Transverse colon (tissue), 4 donors: ENCODE results near the gene FER. TPM values are rescaled to one million over a fixed set of nuclear protein-coding genes. Genes with fewer than 3 reads are reported as not detected.

Experiments used
- DNase-seq: peaks from one replicate; pipeline ENCODE4 v3.0.0-alpha.2; 2019
- H3K27ac ChIP-seq, 4 donors: fragments of 200-600 bp; sonication (generic); 2 replicates each; pipeline ENCODE4 v1.5.1; 2016 to 2018; ENCODE audit warnings: inconsistent platforms in 4 of 4
- H3K27me3 ChIP-seq: fragments of 200-600 bp; sonication (generic); 2 replicates; pipeline ENCODE4 v1.5.1; 2017; ENCODE audit warnings: inconsistent platforms
- H3K36me3 ChIP-seq, 4 donors: fragments of 200-600 bp; sonication (generic); 2 replicates each; pipeline ENCODE4 v1.5.1; 2017 to 2019; ENCODE audit warnings: inconsistent platforms in 4 of 4
- H3K4me1 ChIP-seq, 4 donors: fragments of 200-600 bp; sonication (generic); 2 replicates each; pipeline ENCODE4 v1.5.1; 2017 to 2020; ENCODE audit warnings: inconsistent platforms in 4 of 4
- H3K4me3 ChIP-seq, 4 donors: fragments of 200-600 bp; sonication (generic); 1 replicate in 1 of 4; 2 replicates in 3 of 4; pipeline versions ENCODE4 v1.5.1 to v1.6.1; 2017 to 2019; ENCODE audit warnings: inconsistent platforms in 4 of 4
- H3K9me3 ChIP-seq, 2 donors: fragments of 200-600 bp; sonication (generic); 2 replicates each; pipeline ENCODE4 v1.5.1; 2017 to 2019; ENCODE audit warnings: inconsistent platforms in 2 of 2
- EP300 ChIP-seq: sonication (generic); formaldehyde crosslinking; IDR thresholded peaks from one replicate; pipeline ENCODE4 v1.6.1; 2017; ENCODE audit warnings: antibody characterized with exemption, low read depth
- POLR2A ChIP-seq: fragments of 450-650 bp; IDR thresholded peaks from one replicate; pipeline ENCODE4 v1.6.1; 2016; ENCODE audit warnings: antibody characterized with exemption, mild to moderate bottlenecking, moderate library complexity
- POLR2AphosphoS5 ChIP-seq, 3 donors: sonication (generic); formaldehyde crosslinking; IDR thresholded peaks; one replicate each; pipeline ENCODE4 v1.6.1; 2016; ENCODE audit warnings: antibody characterized with exemption in 3 of 3
- WGBS, 2 donors: methylation state at CpG; one replicate each; pipeline ENCODE4 v1.1.5; 2018; ENCODE audit warnings: low coverage in 1 of 2; 5-methylcytosine and 5-hydroxymethylcytosine counted together
- in situ Hi-C, 4 donors: fragments of 200-750 bp; cut with MboI; loops; one replicate each; pipeline versions ENCODE4 v1.15.0 to v1.15.1; 2017; ENCODE audit warnings: low sequenced_read_pairs in 3 of 4, low pct_ligation_motif_present in 1 of 4, low pct_unique_long_range_greater_than_20kb in 1 of 4
- intact Hi-C: fragments of 100-400 bp; cut with DNase I; formaldehyde crosslinking; loops from one replicate; pipeline ENCODE4 v1.15.1; 2023; ENCODE audit warnings: low total_unique reads
- total RNA-seq, 4 donors: library from RNA; depleted of rRNA; stranded (reverse); fragments of >200 nt; gene quantifications; one replicate each; pipeline ENCODE4 v1.1.0, GENCODE V29; 2016
- TF ChIP-seq, protein P1 (sequence below), 5 experiments: fragments of 200-600 bp in 3 of 5; fragments of 450-650 bp in 2 of 5; sonication (generic) in 3 of 5; IDR thresholded peaks; 1 replicate in 2 of 5; 2 replicates in 3 of 5; pipeline ENCODE4 v1.5.1; 2016 to 2017; ENCODE audit warnings: antibody characterized with exemption in 5 of 5, inconsistent platforms in 3 of 5, mild to moderate bottlenecking in 2 of 5, moderate library complexity in 1 of 5

Gene FER
- total RNA-seq, 4 donors from 2014 or later, result 7.5 to 25.5 (median 13.1) TPM

DNA sequence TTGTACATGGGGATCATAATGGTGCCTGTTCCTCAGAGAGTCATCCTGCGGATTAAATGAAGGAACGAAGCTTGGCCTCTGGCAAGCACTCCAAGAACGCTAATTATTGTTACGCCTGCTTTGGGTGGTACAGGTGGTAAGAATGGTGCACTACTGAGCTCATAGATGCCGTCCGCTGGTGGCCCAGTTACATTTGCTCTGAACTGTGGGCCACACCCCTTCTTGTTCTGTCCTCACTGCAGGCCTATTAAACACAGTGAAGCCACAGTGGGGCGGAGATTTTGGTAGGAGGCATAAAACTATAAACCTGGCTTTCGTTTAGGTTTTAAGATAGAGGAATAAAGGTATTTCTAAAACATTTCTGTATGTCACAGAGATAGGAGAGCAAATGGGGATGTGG lies 40.6 kb upstream of the FER start:
- WGBS, 2 donors, result 88 to 89% methylated on average over 4 to 8 of the region's 8 CpGs
- no peak for DNase-seq
- no peaks in the 10 kb centered on the region for H3K4me1 ChIP-seq
- TF ChIP-seq POLR2A (no peak), POLR2AphosphoS5 (IDR thresholded peaks at IDR 0.05) (no peak), EP300 (no peak)
- TF ChIP-seq, protein P1, sequence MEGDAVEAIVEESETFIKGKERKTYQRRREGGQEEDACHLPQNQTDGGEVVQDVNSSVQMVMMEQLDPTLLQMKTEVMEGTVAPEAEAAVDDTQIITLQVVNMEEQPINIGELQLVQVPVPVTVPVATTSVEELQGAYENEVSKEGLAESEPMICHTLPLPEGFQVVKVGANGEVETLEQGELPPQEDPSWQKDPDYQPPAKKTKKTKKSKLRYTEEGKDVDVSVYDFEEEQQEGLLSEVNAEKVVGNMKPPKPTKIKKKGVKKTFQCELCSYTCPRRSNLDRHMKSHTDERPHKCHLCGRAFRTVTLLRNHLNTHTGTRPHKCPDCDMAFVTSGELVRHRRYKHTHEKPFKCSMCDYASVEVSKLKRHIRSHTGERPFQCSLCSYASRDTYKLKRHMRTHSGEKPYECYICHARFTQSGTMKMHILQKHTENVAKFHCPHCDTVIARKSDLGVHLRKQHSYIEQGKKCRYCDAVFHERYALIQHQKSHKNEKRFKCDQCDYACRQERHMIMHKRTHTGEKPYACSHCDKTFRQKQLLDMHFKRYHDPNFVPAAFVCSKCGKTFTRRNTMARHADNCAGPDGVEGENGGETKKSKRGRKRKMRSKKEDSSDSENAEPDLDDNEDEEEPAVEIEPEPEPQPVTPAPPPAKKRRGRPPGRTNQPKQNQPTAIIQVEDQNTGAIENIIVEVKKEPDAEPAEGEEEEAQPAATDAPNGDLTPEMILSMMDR (IDR thresholded peaks at IDR 0.05), result no peak
- H3K4me3 ChIP-seq, result no peak overlapping the region
- intact Hi-C loops (no loop called here), in situ Hi-C loops (no loop called here)
- no peak overlapping the region for H3K27ac ChIP-seq
- no peaks in the 10 kb centered on the region for H3K27me3 ChIP-seq
- H3K9me3 ChIP-seq, result no peaks in the 10 kb centered on the region
- no peaks in the 10 kb centered on the region for H3K36me3 ChIP-seq

DNA sequence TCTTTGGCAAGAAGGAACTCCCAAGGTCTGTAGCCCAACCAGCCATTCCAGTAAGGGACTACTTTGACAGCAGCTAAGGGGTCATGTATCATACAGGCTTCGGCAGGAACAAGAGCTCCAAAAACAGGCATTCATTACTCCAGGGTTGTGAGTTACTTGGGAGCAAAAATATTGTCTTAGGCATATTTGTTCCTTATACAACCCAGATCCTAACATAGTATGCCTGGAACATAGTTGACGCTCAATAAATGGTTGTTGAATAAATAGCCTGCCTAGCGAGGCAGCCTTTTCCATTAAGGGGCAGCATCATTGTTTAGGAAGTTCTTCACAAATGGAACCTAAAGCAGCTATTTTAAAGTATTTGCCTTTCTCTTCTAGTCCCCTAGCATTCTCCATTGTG lies 35.8 kb upstream of the FER start:
- no peak overlapping the region for H3K4me3 ChIP-seq
- no peaks in the 10 kb centered on the region for H3K9me3 ChIP-seq
- TF ChIP-seq POLR2AphosphoS5 (IDR thresholded peaks at IDR 0.05) (no peak), EP300 (no peak), POLR2A (no peak)
- TF ChIP-seq, protein P1 (IDR thresholded peaks at IDR 0.05), result no peak
- intact Hi-C loops (no loop called here), in situ Hi-C loops (no loop called here)
- 75 to 88% methylated on average over 2 to 3 of the region's 3 CpGs for WGBS, 2 donors
- no peaks in the 10 kb centered on the region for H3K4me1 ChIP-seq
- no peak overlapping the region for H3K27ac ChIP-seq
- DNase-seq, result no peak
- H3K27me3 ChIP-seq, result no peaks in the 10 kb centered on the region
- no peaks in the 10 kb centered on the region for H3K36me3 ChIP-seq

DNA sequence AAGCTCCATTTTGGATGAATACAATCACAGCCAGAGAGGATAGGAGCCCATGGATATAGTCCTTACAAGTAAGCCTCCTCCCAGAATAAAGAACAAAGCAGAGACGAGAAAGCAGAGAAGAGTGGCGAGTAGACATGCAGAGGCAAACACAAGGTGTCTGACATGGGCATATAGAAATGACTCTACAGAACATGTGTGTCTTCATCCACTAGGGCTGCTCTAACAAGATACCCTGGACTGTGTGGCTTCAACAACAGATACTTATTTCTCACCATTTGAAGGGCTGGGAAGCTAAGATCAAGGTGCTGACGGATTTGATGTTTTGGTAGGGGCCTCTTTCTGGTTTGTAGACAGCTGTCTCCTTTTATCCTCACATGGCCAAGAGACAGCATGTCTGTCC lies 32.3 kb upstream of the FER start:
- Histone ChIP-seq H3K9me3 (no peaks in the 10 kb centered on the region), H3K27me3 (no peaks in the 10 kb centered on the region), H3K4me1 (no peaks in the 10 kb centered on the region), H3K4me3 (no peak overlapping the region), H3K27ac (no peak overlapping the region), H3K36me3 (no peaks in the 10 kb centered on the region)
- intact Hi-C loops (no loop called here), in situ Hi-C loops (no loop called here)
- TF ChIP-seq, protein P1 (IDR thresholded peaks at IDR 0.05), result no peak
- 71 to 94% methylated on average over 3 of the region's 3 CpGs for WGBS, 2 donors
- no peak for DNase-seq

DNA sequence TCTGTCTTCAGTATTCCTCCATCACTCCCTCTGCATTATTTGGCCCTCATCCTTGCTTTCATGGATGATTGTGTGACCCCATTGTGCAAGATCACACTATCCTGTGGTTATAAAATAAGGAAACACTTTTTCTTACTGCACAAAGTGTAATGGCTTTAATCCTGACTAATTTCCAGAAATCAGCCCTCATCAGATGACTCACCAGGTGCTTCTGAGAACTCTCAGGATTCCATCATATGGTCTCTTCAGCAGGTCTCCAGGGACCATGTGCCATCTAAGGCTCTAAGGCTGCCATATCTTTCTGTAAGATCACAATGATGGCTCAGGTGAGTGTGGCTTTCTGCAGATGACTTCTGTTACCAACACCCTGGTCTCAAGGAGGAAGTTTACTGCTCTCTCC lies 27.3 kb upstream of the FER start:
- in situ Hi-C loops (no loop called here), intact Hi-C loops (no loop called here)
- Histone ChIP-seq H3K4me3 (no peak overlapping the region), H3K27me3 (no peaks in the 10 kb centered on the region), H3K9me3 (no peaks in the 10 kb centered on the region), H3K36me3 (no peaks in the 10 kb centered on the region), H3K4me1 (no peaks in the 10 kb centered on the region), H3K27ac (no peak overlapping the region)
- TF ChIP-seq, protein P1 (IDR thresholded peaks at IDR 0.05), result no peak
- no peak for TF ChIP-seq POLR2A
- TF ChIP-seq EP300, result no peak
- TF ChIP-seq POLR2AphosphoS5 (IDR thresholded peaks at IDR 0.05), result no peak
- no peak for DNase-seq
